Regular cardiac myocyte (primary cell): Measurements from ENCODE around the gene TIGD1. TPM values are rescaled to one million over a fixed set of nuclear protein-coding genes. Genes with fewer than 3 reads are reported as not detected.

Experiments used
- total RNA-seq: library from RNA; depleted of rRNA; stranded (reverse); fragments of >200 nt; gene quantifications from 2 replicates; pipeline ENCODE4 v1.2.3, GENCODE V29; 2014

The TIGD1 gene
- 2.7 and 3.7 TPM in 2 replicates for total RNA-seq

GRCh38 chr2:232550354-232551249 is at the start of gene TIGD1, which contains the start of gene EIF4E2:
TIGD1 (minus strand) TSS chr2:232550557; CDS start chr2:232549882, 675 bp downstream.
EIF4E2 (plus strand) TSS chr2:232550689; CDS start chr2:232550725, 36 bp downstream.

GRCh38 chr2:232539298-232540231 is 10.8 kb downstream of the TIGD1 start, which contains the start of gene CHRNG:
CHRNG (plus strand) TSS chr2:232539692; CDS start chr2:232539748, 56 bp downstream.

GRCh38 chr2:232525791-232526371 is 24.5 kb downstream of the TIGD1 start, which contains the start of gene CHRND:
CHRND (plus strand) TSS chr2:232526160; CDS start chr2:232526216, 56 bp downstream.

GRCh38 chr2:232519581-232520438 is 30.5 kb downstream of the TIGD1 start, which contains the start of gene PRSS56:
PRSS56 (plus strand) TSS chr2:232520388; CDS start chr2:232520599, 211 bp downstream.

Other genes with a start within 250 kb of the TIGD1 start
- gene ALPP, start 171.8 kb downstream of the TIGD1 start, total RNA-seq: not detected in 2 replicates
- gene ALPG, start 143.7 kb downstream of the TIGD1 start, total RNA-seq: not detected in 2 replicates
- gene ALPI, start 94.4 kb downstream of the TIGD1 start, total RNA-seq: not detected in 2 replicates
- not detected in 2 replicates for gene ECEL1, start 62.7 kb downstream of the TIGD1 start, total RNA-seq
- not detected in 2 replicates for gene PRSS56, start 30.2 kb downstream of the TIGD1 start, total RNA-seq
- not detected in 2 replicates for gene CHRND, start 24.4 kb downstream of the TIGD1 start, total RNA-seq
- not detected in 2 replicates for gene CHRNG, start 10.9 kb downstream of the TIGD1 start, total RNA-seq
- gene EIF4E2, start 132 bp upstream of the TIGD1 start, total RNA-seq: 81.5 and 158 TPM in 2 replicates
- gene EFHD1, start 83.0 kb upstream of the TIGD1 start, total RNA-seq: 1.9 and 2.0 TPM in 2 replicates
- gene GIGYF2, start 146.8 kb upstream of the TIGD1 start, total RNA-seq: 53.3 and 58.3 TPM in 2 replicates
- gene KCNJ13, start 226.0 kb upstream of the TIGD1 start, total RNA-seq: not detected in 2 replicates